Measurements from ENCODE around the gene SH3GL1.
A peak's percentile ranks its signal among the peaks of the same experiment; 100 is the strongest.
"Not testable (repeated sequence)": the region's sequence is repeated elsewhere in the genome, so short reads cannot be mapped to it uniquely, and the experiment has no call there.

Gene SH3GL1

DNA sequence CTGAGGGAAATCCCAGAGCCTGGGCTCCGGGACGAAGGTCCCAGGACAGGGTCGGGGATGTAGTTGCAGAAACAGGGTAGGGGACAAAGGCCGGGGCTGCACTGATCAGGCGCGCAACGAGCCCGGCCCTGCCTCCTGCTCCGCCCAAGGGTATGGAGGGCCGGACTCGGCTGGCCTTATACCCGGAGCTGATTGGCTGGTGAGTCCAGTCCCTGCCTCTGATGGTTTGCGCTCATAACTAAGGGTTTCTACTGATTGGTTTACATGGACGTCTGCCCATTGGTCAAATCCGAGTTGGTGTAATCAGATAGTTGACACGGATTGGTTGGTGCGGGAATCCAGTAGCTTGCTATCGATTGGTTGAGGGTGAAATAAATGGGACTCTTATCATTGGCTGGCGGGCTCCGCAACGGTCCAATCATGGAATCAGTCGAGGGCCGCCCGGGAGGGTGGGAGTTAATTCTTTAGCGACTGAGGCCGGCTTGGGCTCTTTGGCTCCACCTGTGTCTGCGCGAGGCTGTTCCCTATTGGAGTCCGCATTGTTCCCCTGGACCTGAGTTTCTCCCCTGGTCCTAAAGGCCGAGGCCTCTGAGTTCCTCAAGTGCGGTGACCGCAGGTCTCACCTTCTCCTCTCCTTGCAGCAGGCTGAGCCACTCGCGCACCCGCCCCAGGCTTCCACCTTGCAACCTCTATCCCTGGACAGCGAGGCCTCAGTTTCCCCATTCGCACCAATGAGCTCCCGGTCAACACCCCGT, 57.6 kb downstream of the SH3GL1 start:
- peak; percentile 79 for DNase-seq (ENCODE audit: low read depth)

DNA sequence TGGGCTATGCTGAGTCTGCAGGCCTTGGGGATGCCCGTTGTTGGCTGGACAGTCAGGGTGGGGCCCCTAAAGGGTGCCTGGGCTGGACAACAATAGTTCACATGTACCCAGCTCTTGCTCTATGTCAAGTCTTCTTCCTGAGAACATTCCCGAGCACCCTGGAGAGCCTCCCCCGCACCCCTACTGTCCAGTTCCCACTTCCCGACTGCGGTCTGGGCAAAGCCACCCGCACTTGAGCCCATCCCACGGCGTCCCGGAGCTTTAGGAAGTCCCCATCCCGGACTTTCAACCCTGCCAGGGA, 58.1 kb downstream of the SH3GL1 start:
- no peak for DNase-seq (ENCODE audit: low read depth)

DNA sequence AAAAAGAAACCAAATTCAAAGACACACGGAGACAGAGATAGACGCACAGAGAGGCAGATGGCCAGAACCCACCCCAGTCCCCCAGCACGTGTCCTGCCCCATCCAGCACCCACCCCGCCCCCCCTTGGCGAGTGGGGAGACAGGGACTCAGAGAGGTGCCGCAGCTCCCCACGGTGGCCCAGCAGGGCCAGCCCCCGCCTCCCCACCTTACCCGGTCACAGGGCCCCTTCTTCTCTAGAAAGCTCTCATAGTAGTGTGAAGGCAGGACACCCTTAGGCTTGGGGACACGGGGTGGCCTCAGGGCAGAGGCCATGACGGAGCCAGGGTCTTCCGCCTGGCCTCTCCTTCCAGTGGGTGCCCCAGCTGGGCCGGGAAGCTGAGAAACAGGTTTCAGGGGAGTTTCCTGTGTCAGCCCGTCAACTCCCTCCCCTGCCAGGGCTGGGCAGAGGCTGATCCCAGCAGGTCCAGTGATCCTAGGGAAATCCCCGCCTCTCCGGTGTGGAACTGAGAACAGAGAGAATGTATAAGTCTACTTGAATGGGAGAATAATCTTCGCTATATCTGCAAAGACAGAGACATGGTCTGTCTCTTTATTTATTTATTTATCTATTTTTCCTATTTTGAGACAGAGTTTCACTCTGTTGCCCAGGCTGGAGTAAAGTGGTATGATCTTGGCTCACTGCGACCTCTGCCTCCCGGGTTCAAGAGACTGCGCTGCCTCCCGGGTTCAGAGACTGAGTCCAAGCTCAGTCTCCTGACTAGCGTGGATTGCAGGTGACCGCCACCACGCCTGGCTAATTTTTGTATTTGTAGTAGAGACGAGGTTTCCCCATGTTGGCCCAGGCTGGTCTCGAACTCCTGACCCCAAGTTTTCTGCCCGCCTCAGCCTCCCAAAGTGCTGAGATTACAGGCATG, 61.6 kb downstream of the SH3GL1 start, which contains the start of gene STAP2:
Gene STAP2, minus strand, starts transcription at position 387 of the 915 bp plus-strand sequence. Its CDS starts 74 bp downstream, at position 313.
- DNase-seq (ENCODE audit: low read depth), result no peak

DNA sequence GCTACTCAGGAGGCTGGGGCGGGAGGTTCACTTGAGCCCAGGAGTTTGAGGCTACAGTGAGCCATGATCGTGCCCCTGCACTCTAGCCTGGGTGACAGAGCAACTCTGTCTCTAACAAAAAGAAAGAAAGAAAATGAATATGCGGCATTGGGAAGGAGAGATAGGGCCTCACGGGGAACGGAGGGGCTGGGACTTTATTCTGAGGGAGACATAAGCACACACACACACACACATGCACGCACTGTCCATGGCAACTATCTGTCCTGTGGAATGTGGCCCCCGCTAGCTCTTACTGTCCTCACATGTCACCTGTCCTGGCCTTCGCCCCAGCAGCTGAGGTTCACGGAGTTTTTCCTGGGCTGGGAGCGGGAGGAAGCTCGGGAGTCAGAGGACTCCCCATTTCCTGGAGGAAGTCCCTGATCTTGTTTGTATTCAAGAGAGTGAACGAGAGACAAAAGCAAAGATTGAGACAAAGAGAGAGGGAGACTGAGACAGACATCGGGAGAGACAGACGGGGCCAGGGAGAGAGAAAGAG, 62.4 kb downstream of the SH3GL1 start:
- no peak for DNase-seq (ENCODE audit: low read depth)

DNA sequence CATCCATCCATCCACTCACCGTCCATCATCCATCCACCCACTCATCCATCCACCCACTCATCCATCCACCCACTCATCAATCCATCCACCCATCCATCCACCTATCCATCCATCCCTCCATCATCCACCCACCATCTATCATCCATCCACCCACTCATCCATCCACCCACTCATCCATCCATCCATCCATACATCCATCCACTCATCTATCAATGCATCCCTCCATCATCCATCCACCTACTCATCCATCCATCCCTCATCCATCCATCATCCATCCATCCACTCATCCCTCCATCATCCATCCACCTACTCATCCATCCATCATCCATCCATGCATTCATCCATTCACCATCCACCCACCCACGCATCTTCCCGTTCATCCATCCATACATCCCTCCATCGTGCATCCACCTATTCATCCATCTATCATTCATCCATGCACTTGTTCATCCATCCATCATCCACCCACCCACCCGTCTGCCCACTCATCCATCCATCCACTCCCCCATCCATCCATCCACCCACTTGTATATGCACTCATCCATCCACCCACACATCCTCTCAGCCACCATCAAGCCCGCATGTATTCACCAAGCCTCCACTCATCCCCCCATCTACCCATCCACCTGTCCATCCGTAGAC, 65.3 kb downstream of the SH3GL1 start:
- DNase-seq (ENCODE audit: low read depth), result no peak

DNA sequence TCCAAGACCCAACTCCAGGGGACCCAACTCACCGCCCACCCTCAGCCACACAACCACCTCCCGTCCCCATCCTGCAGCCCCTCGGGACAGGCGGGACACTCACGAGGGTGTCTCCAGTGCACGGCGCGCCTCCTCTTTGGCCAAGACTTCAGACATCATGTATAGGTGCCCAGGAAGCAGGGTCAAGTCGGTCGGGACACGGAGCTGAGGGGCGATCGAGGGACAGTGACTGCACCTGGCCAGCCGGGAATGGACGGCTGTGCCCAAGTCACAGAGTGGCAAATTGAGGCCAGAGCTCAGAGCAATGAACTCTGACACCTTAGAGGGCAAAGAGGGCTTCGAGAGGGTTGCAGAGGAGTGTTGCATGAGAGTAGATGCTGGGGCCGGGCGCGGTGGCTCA, 70.5 kb downstream of the SH3GL1 start:
- DNase-seq (ENCODE audit: low read depth), result no peak

DNA sequence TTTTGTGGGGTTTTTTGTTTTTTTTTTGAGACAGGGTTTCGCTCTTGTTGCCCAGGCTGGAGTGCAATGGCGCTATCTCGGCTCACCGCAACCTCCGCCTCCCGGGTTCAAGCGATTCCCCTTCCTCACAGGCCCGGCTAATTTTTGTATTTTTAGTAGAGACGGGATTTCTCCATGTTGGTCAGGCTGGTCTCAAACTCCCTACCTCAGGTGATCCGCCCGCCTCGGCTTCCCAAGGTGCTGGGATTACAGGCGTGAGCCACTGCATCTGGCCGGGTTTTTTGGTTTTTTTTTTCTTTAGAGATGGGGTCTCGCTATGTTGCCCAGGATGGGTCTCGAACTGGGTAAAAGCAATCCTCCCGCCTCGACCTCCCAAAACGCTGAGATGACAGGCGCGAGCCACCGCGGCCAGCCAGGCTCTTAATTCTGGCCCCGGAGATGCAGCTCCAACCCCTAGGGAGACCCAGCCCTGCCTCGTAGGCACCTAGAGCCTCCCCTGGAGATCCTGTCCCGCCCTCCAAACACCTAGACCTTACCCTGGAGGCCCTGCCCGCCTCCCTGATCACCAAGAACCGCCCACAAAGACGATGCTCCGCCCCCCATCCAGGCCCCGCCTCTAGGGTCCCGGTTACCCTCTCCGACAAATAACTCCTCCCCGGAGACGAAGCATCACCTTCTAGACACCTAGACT, 71.2 kb downstream of the SH3GL1 start:
- not testable (repeated sequence) for DNase-seq (ENCODE audit: low read depth)

DNA sequence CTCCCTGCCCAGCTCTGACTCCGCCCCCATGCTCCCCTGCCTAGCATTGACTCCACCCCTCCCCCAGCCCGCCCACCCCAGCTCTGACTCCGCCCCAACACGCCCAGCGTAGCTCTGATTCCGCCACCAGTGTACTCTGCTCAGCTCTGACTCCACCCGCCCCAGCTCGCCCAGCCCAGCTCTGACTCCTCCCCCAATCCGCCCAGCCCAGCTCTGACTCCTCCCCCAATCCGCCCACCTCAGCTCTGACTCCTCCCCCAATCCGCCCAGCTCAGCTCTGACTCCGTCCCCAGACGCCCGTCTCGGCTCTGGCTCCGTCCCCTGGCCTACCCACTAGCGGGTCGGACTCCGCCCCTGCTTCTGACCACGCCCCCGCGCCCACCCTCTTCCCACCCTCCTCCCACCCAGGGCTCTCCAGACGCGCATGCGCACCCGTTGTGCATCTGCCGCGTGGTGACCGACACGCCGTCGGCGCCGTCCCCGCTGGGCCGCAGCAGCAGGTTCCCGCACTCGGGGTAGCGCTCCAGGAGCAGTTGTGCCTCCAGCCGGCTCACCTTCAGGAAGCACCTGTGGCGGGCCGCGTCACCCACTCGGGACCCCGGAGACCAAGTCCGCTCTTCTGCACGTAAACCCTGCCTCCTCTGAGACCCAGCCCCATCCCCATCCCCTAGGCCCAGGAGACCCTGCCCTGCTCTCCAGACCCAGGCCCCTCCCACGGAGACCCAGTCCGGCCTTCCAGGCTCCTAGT, 71.9 kb downstream of the SH3GL1 start:
- peak; percentile 87 for DNase-seq (ENCODE audit: low read depth)

DNA sequence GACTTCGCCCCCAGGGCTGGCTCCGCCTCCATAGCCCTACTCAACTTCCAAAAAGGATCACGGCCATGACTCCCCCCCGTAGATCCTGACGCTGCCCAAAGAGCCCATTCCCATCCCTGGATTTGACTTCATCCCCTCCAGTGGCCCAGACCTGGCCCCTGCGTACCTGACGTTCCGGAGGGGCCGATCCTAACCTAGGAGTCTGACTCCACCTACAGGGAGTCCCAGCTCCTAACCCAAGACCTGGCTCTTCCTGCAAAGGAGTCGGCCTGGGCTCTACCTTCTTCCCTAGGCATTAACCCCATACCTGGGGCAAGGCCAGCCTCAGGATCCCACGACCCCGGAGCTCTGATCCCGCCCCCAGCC, 72.5 kb downstream of the SH3GL1 start:
- DNase-seq (ENCODE audit: low read depth), result no peak

DNA sequence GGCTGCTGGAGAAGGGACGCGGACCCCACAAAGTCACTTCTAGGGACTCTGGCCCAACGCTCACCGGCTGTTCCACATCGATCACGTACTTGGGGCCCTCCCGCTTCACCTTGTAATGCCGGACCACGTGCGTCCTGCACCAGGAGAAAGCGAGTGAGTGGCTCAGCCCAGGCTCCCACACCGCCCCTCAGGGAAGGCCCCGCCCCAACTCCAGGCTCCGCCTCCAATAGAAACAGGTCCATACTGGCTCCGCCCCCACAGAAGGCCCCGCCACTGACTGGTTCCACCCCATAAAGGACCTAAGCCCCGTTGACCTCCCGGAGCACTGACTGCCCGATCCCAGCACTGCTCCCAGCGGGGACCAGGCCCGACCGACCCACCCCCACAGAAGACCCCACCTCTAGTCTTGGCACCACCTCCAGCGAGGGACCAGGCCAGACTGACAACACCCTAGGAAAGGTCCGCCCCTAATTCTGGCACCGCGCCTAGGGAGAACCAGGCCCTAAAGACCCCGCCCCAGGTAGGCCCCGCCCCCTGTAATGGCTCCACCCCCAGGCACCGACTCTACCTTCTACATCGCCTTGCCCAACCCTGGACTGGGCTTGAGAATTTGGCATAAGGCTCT, 73.0 kb downstream of the SH3GL1 start:
- peak; percentile 45 for DNase-seq (ENCODE audit: low read depth)

DNA sequence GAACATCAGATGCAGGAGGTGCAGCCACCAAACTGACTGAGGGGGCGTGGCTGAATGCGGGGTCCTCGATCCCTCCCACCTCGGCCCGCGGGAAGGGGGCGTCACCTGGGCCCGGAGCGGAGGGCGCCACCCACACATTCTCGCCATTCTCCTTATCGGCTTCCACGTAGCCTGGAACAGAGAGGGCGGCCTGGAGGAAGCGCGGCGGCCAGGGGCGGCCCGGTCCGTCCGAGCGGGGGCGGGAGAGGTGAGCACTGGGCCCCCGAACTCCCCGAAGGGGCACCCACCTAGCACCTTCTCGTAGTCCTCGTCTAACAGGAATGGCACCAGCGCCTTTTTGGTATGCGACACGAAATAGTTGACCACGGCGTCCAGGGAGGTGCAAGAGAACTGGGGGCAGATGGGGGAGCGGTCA, 73.5 kb downstream of the SH3GL1 start:
- no peak for DNase-seq (ENCODE audit: low read depth)

DNA sequence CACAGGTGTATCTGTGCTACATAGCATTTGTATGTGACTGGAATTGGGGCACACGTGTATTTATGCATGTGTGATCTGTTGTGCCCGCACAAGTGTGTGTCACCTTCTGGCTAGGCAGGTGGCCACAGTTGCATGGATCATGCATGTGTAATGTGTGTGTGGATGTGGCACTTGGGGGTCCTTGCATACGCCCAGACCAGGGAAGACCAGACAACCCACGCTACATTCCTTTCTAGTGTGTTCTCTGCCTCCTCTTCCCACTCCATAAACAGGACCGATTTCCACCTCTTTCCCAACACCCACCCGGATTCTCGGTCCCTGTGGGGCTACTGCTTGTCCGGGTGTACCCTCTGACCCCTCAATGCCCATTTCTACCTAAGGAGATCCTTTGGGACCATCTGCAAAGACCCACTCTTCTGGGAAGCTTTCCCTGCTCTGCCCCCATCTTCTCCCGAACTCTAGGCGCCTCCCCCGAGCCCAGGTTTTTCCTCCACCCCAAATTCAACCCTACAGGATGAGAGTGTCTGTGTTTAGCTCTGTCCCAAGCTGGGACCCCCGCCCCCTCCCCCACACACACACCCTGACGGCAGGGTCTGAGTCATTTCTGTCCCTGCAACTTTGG, 74.0 kb downstream of the SH3GL1 start:
- no peak for DNase-seq (ENCODE audit: low read depth)

DNA sequence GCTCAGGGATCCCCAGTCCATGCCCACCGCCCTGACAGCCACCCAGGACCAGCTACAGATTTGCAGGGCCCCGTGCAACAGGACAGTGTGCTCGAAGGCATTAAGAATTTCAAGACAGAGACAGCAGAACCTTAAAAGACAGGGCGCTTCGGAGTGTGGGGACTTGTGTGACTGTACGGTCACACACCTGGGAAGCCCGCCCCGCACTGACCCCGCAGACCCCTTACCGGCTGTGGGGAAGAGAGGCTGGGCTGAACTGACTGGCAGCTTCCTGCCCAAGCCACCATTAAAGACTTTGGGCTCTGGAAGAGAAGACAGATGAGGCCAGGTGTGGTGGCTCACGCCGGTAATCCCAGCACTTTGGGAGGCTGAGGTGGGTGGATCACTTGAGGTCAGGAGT, 76.1 kb downstream of the SH3GL1 start:
- DNase-seq (ENCODE audit: low read depth), result no peak

DNA sequence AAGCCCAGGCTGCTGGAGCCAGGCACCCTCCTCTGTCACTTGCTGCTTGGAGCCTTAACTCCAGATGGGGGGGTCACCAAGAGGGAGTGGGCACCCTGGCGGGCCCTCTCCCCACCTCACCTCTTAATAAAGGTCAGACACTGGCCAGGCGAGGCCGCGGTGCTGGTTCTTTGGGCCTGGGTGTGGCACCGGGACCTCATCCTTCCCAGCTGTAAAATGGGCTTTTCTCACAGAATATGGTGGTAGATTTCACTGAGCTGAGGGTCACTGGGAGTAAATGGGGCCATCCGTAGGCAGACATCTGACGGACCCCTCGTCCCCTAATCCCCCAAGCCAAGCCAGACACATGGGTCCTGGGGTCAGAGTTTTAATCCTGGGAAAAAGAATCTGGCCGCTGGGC, 76.7 kb downstream of the SH3GL1 start:
- no peak for DNase-seq (ENCODE audit: low read depth)

DNA sequence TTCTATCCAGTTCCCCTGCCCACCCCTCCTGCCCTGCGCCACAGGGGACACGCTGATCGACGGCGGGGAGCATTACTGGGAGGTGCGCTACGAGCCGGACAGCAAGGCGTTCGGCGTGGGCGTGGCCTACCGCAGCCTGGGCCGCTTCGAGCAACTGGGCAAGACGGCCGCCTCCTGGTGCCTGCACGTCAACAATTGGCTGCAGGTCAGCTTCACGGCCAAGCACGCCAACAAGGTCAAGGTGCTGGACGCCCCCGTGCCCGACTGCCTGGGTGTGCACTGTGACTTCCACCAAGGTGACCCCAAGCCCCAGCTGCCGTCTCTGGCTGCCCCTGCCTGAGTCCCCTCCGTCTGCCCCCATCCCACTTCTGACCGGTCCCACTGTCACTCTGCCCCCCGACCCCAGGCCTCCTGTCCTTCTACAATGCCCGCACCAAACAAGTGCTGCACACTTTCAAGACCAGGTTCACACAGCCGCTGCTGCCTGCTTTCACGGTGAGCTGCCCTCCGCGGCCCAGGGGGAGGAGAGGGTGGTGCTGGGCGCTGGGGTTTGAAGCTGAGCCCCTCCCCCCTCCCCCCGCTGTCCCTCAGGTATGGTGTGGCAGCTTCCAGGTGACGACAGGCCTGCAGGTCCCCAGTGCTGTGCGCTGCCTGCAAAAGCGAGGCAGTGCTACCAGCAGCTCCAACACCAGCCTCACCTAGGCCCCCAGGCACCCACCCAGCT, 77.2 kb downstream of the SH3GL1 start:
- DNase-seq (ENCODE audit: low read depth), result no peak

DNA sequence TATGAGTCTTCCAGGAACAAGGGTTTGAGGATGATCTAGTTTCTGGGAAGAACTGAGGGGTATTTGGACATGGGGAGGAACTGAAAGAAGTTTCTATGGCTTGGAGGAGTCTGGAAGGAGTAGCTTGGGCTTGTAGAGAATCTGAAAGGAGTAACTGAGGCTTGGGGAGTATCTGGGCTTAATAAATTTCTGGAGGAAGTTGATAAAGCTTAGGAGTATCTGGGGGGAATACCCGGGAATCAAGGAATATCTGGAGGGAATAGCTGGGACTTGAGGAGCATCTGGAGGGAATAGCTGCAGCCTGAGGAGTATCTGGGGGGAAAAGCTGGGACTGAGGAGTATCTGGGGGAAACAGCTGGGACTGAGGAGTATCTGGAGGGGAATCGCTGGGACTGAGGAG, 79.9 kb downstream of the SH3GL1 start:
- DNase-seq (ENCODE audit: low read depth), result no peak

DNA sequence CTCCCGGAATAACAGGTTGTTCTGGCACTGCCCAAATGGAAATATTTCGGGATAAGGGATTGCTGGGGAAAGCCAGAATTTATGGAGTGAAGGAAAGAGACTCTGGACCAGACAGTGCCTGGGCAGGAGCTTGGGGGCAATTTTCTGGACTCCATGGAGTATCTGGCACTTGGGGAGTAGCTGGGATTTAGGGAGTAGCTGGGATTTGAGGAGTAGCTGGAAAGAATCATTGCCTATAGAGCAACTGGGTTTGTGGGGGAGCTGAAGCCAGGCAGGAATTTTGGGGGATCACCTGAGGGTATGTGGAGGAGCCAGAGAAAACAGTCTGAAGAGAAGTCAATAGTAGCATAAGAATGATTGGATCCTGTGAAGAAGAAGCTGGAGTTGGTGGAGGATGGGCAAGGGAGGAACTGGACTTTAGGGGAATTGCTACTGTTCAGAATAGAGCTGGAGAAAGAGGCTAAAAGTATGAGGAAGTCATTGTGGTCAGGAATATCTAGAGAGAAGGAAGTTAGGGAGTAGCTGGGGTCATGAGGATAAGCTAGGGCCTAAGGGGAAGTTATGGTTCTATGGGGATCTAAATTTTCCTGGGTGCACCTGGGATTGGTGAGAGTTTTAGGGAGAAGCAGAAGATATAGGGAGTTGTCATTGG, 81.2 kb downstream of the SH3GL1 start:
- no peak for DNase-seq (ENCODE audit: low read depth)

DNA sequence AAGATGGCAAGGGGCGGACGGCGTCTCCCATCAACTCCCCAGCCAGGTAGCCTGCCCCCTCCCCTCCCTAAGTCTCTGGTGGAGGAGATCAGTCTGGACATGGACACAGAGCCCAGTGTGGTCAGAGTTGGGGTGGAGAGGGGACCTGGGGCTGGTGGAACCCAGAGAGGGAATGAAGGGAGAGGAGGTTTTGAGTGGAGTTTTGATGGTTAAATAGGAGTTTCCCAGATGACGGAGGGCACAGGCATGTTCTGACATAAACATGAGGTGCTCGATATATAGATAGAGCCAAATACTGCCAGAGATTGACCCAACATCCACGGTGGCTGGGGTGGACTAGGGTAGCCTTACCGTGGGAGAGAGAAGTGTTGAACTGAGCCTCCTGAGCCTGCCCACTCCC, 81.9 kb downstream of the SH3GL1 start:
- DNase-seq (ENCODE audit: low read depth), result no peak

DNA sequence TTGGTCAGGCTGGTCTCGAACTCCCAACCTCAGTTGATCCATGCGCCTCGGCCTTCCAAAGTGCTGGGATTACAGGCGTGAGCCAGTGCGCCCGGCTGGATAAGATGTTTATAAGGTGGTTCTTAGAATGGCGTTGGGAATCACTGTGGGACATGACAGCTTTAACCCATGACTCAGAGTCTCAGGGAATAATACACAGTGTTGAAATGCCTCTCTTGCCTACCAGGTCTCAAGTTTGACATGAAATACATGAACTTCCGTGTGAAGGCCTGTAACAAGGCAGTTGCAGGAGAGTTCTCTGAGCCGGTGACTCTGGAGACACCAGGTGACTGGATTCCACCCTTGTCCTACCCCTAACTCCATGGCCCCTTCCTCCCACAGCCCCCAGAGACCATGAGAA, 83.4 kb downstream of the SH3GL1 start:
- DNase-seq (ENCODE audit: low read depth), result no peak

All from activated T-helper 1 cell treated with Interleukin-2 at 50 U/mL for 16 hours (primary cell).